PC-9 (cell line): ENCODE results near the gene NUTM2F. TPM values are rescaled to one million over a fixed set of nuclear protein-coding genes. Genes with fewer than 3 reads are reported as not detected.

ENCODE experiments used
- BruUV-seq: library from RNA; stranded (reverse); fragments of 400-500 nt; replicated peaks from 2 replicates; lab custom pipeline; 2021; lab: Mats Ljungman, UMichigan
- CTCF ChIA-PET: fragments of 300-600 bp; sonication (Branson Sonifier 250); formaldehyde crosslinking; loops from one replicate; lab custom pipeline; 2022; ENCODE audit warnings: antibody characterized with exemption; lab: Charles Lee
- POLR2A ChIA-PET: fragments of 300-600 bp; sonication (Branson Sonifier 250); formaldehyde crosslinking; loops from one replicate; lab custom pipeline; 2022; ENCODE audit warnings: antibody characterized with exemption; ENCODE audit not compliant: unreplicated experiment; lab: Charles Lee
- DNase-seq, 2 experiments: peaks; one replicate each; pipeline versions ENCODE4 v3.0.0 to v3.0.0-alpha.2; 2015 to 2022; ENCODE audit warnings: mixed read lengths in 1 of 2
- H2AFZ ChIP-seq: fragments of 200-600 bp; sonication (generic); 2 replicates; pipeline ENCODE4 v1.8.1; 2017; ENCODE audit warnings: antibody characterized with exemption
- H3F3A ChIP-seq: fragments of 200-600 bp; sonication (generic); 2 replicates; pipeline ENCODE4 v1.8.1; 2017; ENCODE audit warnings: antibody characterized with exemption, mild to moderate bottlenecking, low read depth; ENCODE audit not compliant: insufficient read depth
- H3K27ac ChIP-seq: fragments of 200-600 bp; sonication (generic); 2 replicates; pipeline ENCODE4 v1.6.1; 2016; ENCODE audit warnings: mixed run types
- H3K27me3 ChIP-seq: fragments of 200-600 bp; sonication (generic); 2 replicates; pipeline ENCODE4 v1.6.1; 2016; ENCODE audit warnings: low read depth, mixed run types; ENCODE audit not compliant: insufficient read depth
- H3K36me3 ChIP-seq: fragments of 200-600 bp; sonication (generic); 2 replicates; pipeline ENCODE4 v1.6.1; 2016; ENCODE audit warnings: low read depth, mixed run types
- H3K4me1 ChIP-seq: fragments of 200-600 bp; sonication (generic); replicated peaks from 2 replicates; pipeline ENCODE4 v1.6.1; 2016; ENCODE audit warnings: mixed run types; ENCODE audit not compliant: insufficient read depth
- H3K4me2 ChIP-seq: fragments of 200-600 bp; sonication (generic); 2 replicates; pipeline ENCODE4 v1.6.1; 2017; ENCODE audit warnings: mixed run types
- H3K4me3 ChIP-seq: fragments of 200-600 bp; sonication (generic); 2 replicates; pipeline ENCODE4 v1.6.1; 2016; ENCODE audit warnings: mixed run types
- H3K79me2 ChIP-seq: fragments of 200-600 bp; sonication (generic); 2 replicates; pipeline ENCODE4 v1.6.1; 2017; ENCODE audit warnings: low read depth, mixed run types
- H3K9me2 ChIP-seq: fragments of 200-600 bp; sonication (generic); 2 replicates; pipeline ENCODE4 v1.8.1; 2017; ENCODE audit warnings: mild to moderate bottlenecking; ENCODE audit not compliant: insufficient read depth
- H3K9me3 ChIP-seq: fragments of 200-600 bp; sonication (generic); 2 replicates; pipeline ENCODE4 v1.8.1; 2016; ENCODE audit warnings: low read depth; ENCODE audit not compliant: insufficient read depth
- H4K20me1 ChIP-seq: fragments of 200-600 bp; sonication (generic); 2 replicates; pipeline ENCODE4 v1.8.1; 2017; ENCODE audit not compliant: insufficient read depth
- EZH2 ChIP-seq: fragments of 200-600 bp; sonication (generic); IDR thresholded peaks from 2 replicates; pipeline ENCODE4 v1.8.0; 2017; ENCODE audit warnings: antibody characterized with exemption, low read depth
- intact Hi-C: fragments of 100-400 bp; cut with micrococcal nuclease; formaldehyde crosslinking; loops from one replicate; pipeline ENCODE4 v1.10.0; 2022; ENCODE audit not compliant: unreplicated experiment
- total RNA-seq: library from RNA; stranded (reverse); gene quantifications from 2 replicates; pipeline ENCODE4 v1.2.3, GENCODE V29; 2021
- TF ChIP-seq, protein P1 (sequence below): fragments of 200-600 bp; sonication (generic); conservative IDR thresholded peaks from 2 replicates; pipeline ENCODE4 v1.6.1; 2017; ENCODE audit warnings: mixed run types, antibody characterized with exemption, mild to moderate bottlenecking, moderate library complexity

Gene NUTM2F
- total RNA-seq, 1 experiment from 2014 or later, result not detected

- no peaks in the 10 kb centered on the region for H3K9me2 ChIP-seq
- BruUV-seq, result no TSS peak
- no peaks in the 10 kb centered on the region for H3F3A ChIP-seq
- no peak overlapping the region for H3K4me2 ChIP-seq
- intact Hi-C loops, result no loop called here
- no peaks in the 10 kb centered on the region for H3K79me2 ChIP-seq
- H4K20me1 ChIP-seq, result no peaks in the 10 kb centered on the region
- no peak overlapping the region for H2AFZ ChIP-seq
- no peaks in the 10 kb centered on the region for H3K4me1 ChIP-seq
- H3K27ac ChIP-seq, result no peak overlapping the region
- 0 out of 2 replicates have a peak, but pooled peaks cover 5% of the 10 kb centered on the region for H3K36me3 ChIP-seq
- no peaks in the 10 kb centered on the region for H3K27me3 ChIP-seq
- CTCF ChIA-PET, result no interaction called here
- TF ChIP-seq, protein P1, sequence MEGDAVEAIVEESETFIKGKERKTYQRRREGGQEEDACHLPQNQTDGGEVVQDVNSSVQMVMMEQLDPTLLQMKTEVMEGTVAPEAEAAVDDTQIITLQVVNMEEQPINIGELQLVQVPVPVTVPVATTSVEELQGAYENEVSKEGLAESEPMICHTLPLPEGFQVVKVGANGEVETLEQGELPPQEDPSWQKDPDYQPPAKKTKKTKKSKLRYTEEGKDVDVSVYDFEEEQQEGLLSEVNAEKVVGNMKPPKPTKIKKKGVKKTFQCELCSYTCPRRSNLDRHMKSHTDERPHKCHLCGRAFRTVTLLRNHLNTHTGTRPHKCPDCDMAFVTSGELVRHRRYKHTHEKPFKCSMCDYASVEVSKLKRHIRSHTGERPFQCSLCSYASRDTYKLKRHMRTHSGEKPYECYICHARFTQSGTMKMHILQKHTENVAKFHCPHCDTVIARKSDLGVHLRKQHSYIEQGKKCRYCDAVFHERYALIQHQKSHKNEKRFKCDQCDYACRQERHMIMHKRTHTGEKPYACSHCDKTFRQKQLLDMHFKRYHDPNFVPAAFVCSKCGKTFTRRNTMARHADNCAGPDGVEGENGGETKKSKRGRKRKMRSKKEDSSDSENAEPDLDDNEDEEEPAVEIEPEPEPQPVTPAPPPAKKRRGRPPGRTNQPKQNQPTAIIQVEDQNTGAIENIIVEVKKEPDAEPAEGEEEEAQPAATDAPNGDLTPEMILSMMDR, result no peak
- TF ChIP-seq EZH2, result no peak
- POLR2A ChIA-PET, result no interaction called here
- H3K9me3 ChIP-seq, result no peaks in the 10 kb centered on the region
- H3K4me3 ChIP-seq, result no peak overlapping the region
- no peak for DNase-seq
These were observed 38.8 kb downstream of the NUTM2F start for GRCh38 chr9:94289691-94290090.

DNA sequence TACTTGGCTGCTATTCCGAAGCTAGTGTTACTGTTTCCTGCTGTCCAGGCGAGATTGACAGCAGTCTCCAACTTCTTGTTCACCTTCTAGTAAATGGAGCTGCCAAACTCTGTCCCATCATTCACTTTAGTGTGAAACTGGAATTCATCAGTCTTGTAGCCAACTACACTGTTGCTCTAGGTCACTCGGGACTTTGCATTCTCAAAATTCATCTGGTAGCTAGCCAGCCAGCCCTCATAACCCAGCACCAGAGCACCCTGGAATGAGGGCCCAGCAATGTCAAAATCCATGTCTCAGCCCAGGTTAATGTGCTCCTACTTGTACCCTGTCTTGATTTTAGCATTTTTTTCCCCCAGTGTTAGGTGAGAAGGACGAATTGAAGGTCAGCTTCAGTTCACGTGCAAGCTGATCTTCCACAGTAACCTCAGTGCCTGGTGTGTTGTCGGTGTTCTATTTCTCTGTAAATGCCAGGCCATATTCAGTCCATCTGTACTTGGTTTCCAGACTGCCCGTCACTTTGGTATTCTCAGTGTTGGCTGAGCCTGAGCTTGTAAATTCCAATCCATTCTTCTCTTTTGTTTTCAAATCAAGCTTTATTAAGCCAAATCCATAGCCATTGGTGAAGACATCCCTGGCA lies 40.4 kb downstream of the NUTM2F start:
- no peak for TF ChIP-seq EZH2
- TF ChIP-seq, protein P1, result no peak
- Histone ChIP-seq H4K20me1 (no peaks in the 10 kb centered on the region), H3K27ac (no peak overlapping the region), H3F3A (no peaks in the 10 kb centered on the region), H3K79me2 (no peaks in the 10 kb centered on the region), H3K36me3 (0 out of 2 replicates have a peak, but pooled peaks cover 5% of the 10 kb centered on the region), H3K4me1 (no peaks in the 10 kb centered on the region), H3K9me3 (no peaks in the 10 kb centered on the region), H2AFZ (no peak overlapping the region), H3K4me3 (no peak overlapping the region), H3K9me2 (no peaks in the 10 kb centered on the region), H3K4me2 (no peak overlapping the region), H3K27me3 (no peaks in the 10 kb centered on the region)
- ChIA-PET CTCF (interaction anchor here (0.6 kb wide), 1 partner anchor 882 kb away, joined by 3 read pairs; no protein-coding TSS in a partner anchor), POLR2A (no interaction called here)
- BruUV-seq, result no TSS peak
- intact Hi-C loops, result no loop called here
- DNase-seq, result no peak

- Histone ChIP-seq H3K9me3 (no peaks in the 10 kb centered on the region; the same call in 1 of the 2 replicates), H3K4me1 (no peaks in the 10 kb centered on the region)
- no peak for DNase-seq
These were observed 42.3 kb downstream of the NUTM2F start for GRCh38 chr9:94286116-94286515.

More at GRCh38 chr9:94286116-94286515, 42.3 kb downstream of the NUTM2F start:
- Histone ChIP-seq H3K4me2 (no peak overlapping the region), H3K36me3 (0 out of 2 replicates have a peak, but pooled peaks cover under 1% of the 10 kb centered on the region), H3K4me3 (no peak overlapping the region), H3F3A (no peaks in the 10 kb centered on the region), H2AFZ (no peak overlapping the region), H4K20me1 (no peaks in the 10 kb centered on the region), H3K9me2 (no peaks in the 10 kb centered on the region), H3K27me3 (no peaks in the 10 kb centered on the region), H3K27ac (no peak overlapping the region), H3K79me2 (no peaks in the 10 kb centered on the region)
- TF ChIP-seq EZH2, result no peak
- TF ChIP-seq, protein P1, result no peak
- POLR2A ChIA-PET, result no interaction called here
- no TSS peak for BruUV-seq
- CTCF ChIA-PET, result no interaction called here
- intact Hi-C loops, result no loop called here
